SK-N-SH treated with all-trans-retinoic acid at 6 μM for 48 hours (cell line): ENCODE results near the gene IGFBP2.
A peak's percentile ranks its signal among the peaks of the same experiment; 100 is the strongest.

Experiments used
- ATAC-seq: fragments of 200-7000 bp; cut with Tn5 transposase; 3 replicates; pipeline ENCODE4 v1.9.1; 2020; ENCODE audit warnings: mild to moderate bottlenecking, moderate library complexity
- ARNTL ChIP-seq: fragments of 450-650 bp; formaldehyde crosslinking; IDR thresholded peaks from 2 replicates; pipeline ENCODE4 v1.5.0; 2020; ENCODE audit warnings: low read depth, mild to moderate bottlenecking, moderate library complexity, borderline replicate concordance
- BACH2 ChIP-seq: fragments of 250-450 bp; sonication (Bioruptor Pico); IDR thresholded peaks from 2 replicates; pipeline ENCODE4 v1.9.0; 2021; ENCODE audit warnings: mild to moderate bottlenecking, borderline replicate concordance
- CREB5 ChIP-seq: fragments of 250-450 bp; sonication (Bioruptor Pico); IDR thresholded peaks from 2 replicates; pipeline ENCODE4 v1.5.1; 2020; ENCODE audit warnings: low read depth, mild to moderate bottlenecking, moderate library complexity
- CSDC2 ChIP-seq: fragments of 250-450 bp; sonication (Bioruptor Pico); IDR thresholded peaks from 2 replicates; pipeline ENCODE4 v1.5.0; 2020; ENCODE audit warnings: mild to moderate bottlenecking, moderate library complexity
- CSRNP3 ChIP-seq: fragments of 250-450 bp; sonication (Bioruptor Pico); IDR thresholded peaks from 2 replicates; pipeline ENCODE4 v1.5.1; 2021; ENCODE audit warnings: mild to moderate bottlenecking, moderate library complexity
- ESRRG ChIP-seq: fragments of 250-450 bp; sonication (Bioruptor Pico); IDR thresholded peaks from 2 replicates; pipeline ENCODE4 v1.6.1; 2021; ENCODE audit warnings: mild to moderate bottlenecking
- ISL1 ChIP-seq: fragments of 250-450 bp; sonication (Bioruptor Pico); IDR thresholded peaks from 2 replicates; pipeline ENCODE4 v2.1.2; 2022; ENCODE audit warnings: mild to moderate bottlenecking, moderate library complexity
- OSR1 ChIP-seq: fragments of 250-450 bp; sonication (Bioruptor Pico); IDR thresholded peaks from 2 replicates; pipeline ENCODE4 v1.8.0; 2022; ENCODE audit warnings: moderate library complexity, mild to moderate bottlenecking, inconsistent platforms
- POU6F1 ChIP-seq: fragments of 250-450 bp; sonication (Bioruptor Pico); IDR thresholded peaks from 2 replicates; pipeline ENCODE4 v1.8.0; 2021; ENCODE audit warnings: low read depth, mild to moderate bottlenecking, moderate library complexity, borderline replicate concordance
- RARB ChIP-seq: fragments of 250-450 bp; sonication (Bioruptor Pico); IDR thresholded peaks from 2 replicates; pipeline ENCODE4 v1.8.0; 2021; ENCODE audit warnings: mild to moderate bottlenecking, moderate library complexity
- SNAI2 ChIP-seq: fragments of 250-450 bp; sonication (Bioruptor Pico); IDR thresholded peaks from 2 replicates; pipeline ENCODE4 v1.5.0; 2020; ENCODE audit warnings: mild to moderate bottlenecking, moderate library complexity
- TCF4 ChIP-seq: fragments of 250-450 bp; sonication (Bioruptor Pico); IDR thresholded peaks from 2 replicates; pipeline ENCODE4 v1.8.0; 2021; ENCODE audit warnings: mild to moderate bottlenecking, moderate library complexity, borderline replicate concordance
- TOX ChIP-seq: fragments of 250-450 bp; sonication (Bioruptor Pico); IDR thresholded peaks from 2 replicates; pipeline ENCODE4 v1.8.0; 2021; ENCODE audit warnings: mild to moderate bottlenecking, moderate library complexity, borderline replicate concordance
- TSHZ2 ChIP-seq: fragments of 250-450 bp; sonication (Bioruptor Pico); IDR thresholded peaks from 2 replicates; pipeline ENCODE4 v1.5.0; 2020; ENCODE audit warnings: mild to moderate bottlenecking, moderate library complexity
- ZC3H10 ChIP-seq: fragments of 250-450 bp; sonication (Bioruptor Pico); IDR thresholded peaks from 2 replicates; pipeline ENCODE4 v1.5.1; 2021; ENCODE audit warnings: mild to moderate bottlenecking, moderate library complexity
- ZNF565 ChIP-seq: fragments of 450-650 bp; formaldehyde crosslinking; conservative IDR thresholded peaks from 2 replicates; pipeline ENCODE4 v1.5.0; 2020; ENCODE audit warnings: low read depth, mild to moderate bottlenecking, moderate library complexity
- ZNF70 ChIP-seq: fragments of 450-650 bp; formaldehyde crosslinking; IDR thresholded peaks from 2 replicates; pipeline ENCODE4 v1.5.0; 2020; ENCODE audit warnings: mild to moderate bottlenecking, moderate library complexity
- ZNF8 ChIP-seq: fragments of 450-650 bp; formaldehyde crosslinking; IDR thresholded peaks from 2 replicates; pipeline ENCODE4 v1.5.0; 2020; ENCODE audit warnings: mild to moderate bottlenecking, moderate library complexity

The IGFBP2 gene

GRCh38 chr2:216619411-216620393, 13.5 kb upstream of the IGFBP2 start (continued):
- TF ChIP-seq TSHZ2 (CRISPR knock-in tag) (peak; percentile 73; the same call in 1 of the 2 replicates), ZNF8 (CRISPR knock-in tag) (no peak), ZNF565 (no peak)

- no peak for ATAC-seq
- TF ChIP-seq TCF4 (no peak), ZNF70 (CRISPR knock-in tag) (no peak), CSRNP3 (CRISPR knock-in tag) (no peak), POU6F1 (no peak), ESRRG (CRISPR knock-in tag) (no peak), CREB5 (CRISPR knock-in tag) (no peak), ARNTL (CRISPR knock-in tag) (no peak)
Observed at GRCh38 chr2:216620786-216621185, 12.4 kb upstream of the IGFBP2 start.

GRCh38 chr2:216621292-216621691, 11.9 kb upstream of the IGFBP2 start:
- TF ChIP-seq ZNF565 (no peak), ISL1 (CRISPR knock-in tag) (no peak), TCF4 (no peak), RARB (CRISPR knock-in tag) (no peak), CSDC2 (CRISPR knock-in tag) (no peak), CSRNP3 (CRISPR knock-in tag) (no peak), ZNF70 (CRISPR knock-in tag) (no peak), ARNTL (CRISPR knock-in tag) (no peak), TOX (CRISPR knock-in tag) (no peak), SNAI2 (CRISPR knock-in tag) (no peak), OSR1 (no peak), BACH2 (CRISPR knock-in tag) (no peak), TSHZ2 (CRISPR knock-in tag) (no peak), ESRRG (CRISPR knock-in tag) (no peak), ZC3H10 (CRISPR knock-in tag) (no peak)
- no peak for ATAC-seq
